GM12878 (cell line): Measurements from ENCODE around the gene FAR2. TPM values are rescaled to one million over a fixed set of nuclear protein-coding genes. Genes with fewer than 3 reads are reported as not detected.

Experiments
- ATAC-seq: fragments of 200-7000 bp; cut with Tn5 transposase; 3 replicates; pipeline ENCODE4 v1.9.1; 2020; ENCODE audit warnings: mild to moderate bottlenecking, moderate library complexity
- BruUV-seq: library from RNA; stranded (reverse); fragments of 400-500 nt; replicated peaks from 2 replicates; lab custom pipeline; 2021; lab: Mats Ljungman, UMichigan
- CTCF ChIA-PET: fragments of 300-600 bp; sonication (Branson Sonifier 250); formaldehyde crosslinking; extraction: SDS; loops from one replicate; lab custom pipeline; 2021; ENCODE audit warnings: inconsistent platforms; lab: Yijun Ruan, JAX
- POLR2A ChIA-PET: fragments of 350-600 bp; formaldehyde crosslinking; extraction: SDS; loops from one replicate; lab custom pipeline; 2021; ENCODE audit warnings: inconsistent platforms; lab: Charles Lee
- RAD21 ChIA-PET: fragments of 300-600 bp; sonication (Branson Sonifier 250); formaldehyde crosslinking; loops from one replicate; lab custom pipeline; 2023; ENCODE audit warnings: antibody characterized with exemption; ENCODE audit not compliant: unreplicated experiment; lab: Charles Lee
- SMC1A ChIA-PET: fragments of 300-600 bp; sonication (Branson Sonifier 250); formaldehyde crosslinking; loops from one replicate; lab custom pipeline; 2023; ENCODE audit not compliant: unreplicated experiment, uncharacterized antibody; lab: Charles Lee
- DNase-seq: peaks from one replicate; pipeline ENCODE4 v3.0.0-alpha.2; 2011; ENCODE audit warnings: low read depth, low spot score
- FAIRE-seq: peaks from 3 replicates; lab custom pipeline; 2011; peaks lifted over from hg19 to GRCh38; lab: Jason Lieb, UNC
- H2AFZ ChIP-seq: 2 replicates; pipeline ENCODE4 v1.6.0; 2011; ENCODE audit warnings: low read depth, low read length, control low read depth; ENCODE audit not compliant: control insufficient read depth
- H3K27ac ChIP-seq: 2 replicates; pipeline ENCODE4 v1.5.1; 2011; ENCODE audit warnings: control low read depth; ENCODE audit not compliant: control insufficient read depth, insufficient read depth
- H3K27me3 ChIP-seq, 2 experiments: replicated peaks in 1 of 2; 2 replicates each; pipeline versions ENCODE4 v1.6.0 to v1.6.1; 2011; ENCODE audit warnings: low read length in 1 of 2; ENCODE audit not compliant: control insufficient read depth in 2 of 2, insufficient read depth in 2 of 2
- H3K36me3 ChIP-seq, 2 experiments: 2 replicates each; pipeline ENCODE4 v1.5.1; 2011; ENCODE audit warnings: low read length in 1 of 2; ENCODE audit not compliant: control insufficient read depth in 2 of 2, insufficient read depth in 2 of 2
- H3K4me1 ChIP-seq: 2 replicates; pipeline ENCODE4 v1.6.1; 2011; ENCODE audit warnings: mild to moderate bottlenecking, low read length, moderate library complexity, mixed read lengths; ENCODE audit not compliant: control insufficient read depth, insufficient read depth
- H3K4me2 ChIP-seq: 2 replicates; pipeline ENCODE4 v1.6.0; 2011; ENCODE audit warnings: control low read depth; ENCODE audit not compliant: control insufficient read depth, insufficient read depth
- H3K4me3 ChIP-seq: fragments of 200-600 bp; sonication (generic); 2 replicates; pipeline ENCODE4 v1.5.1; 2016
- H3K79me2 ChIP-seq: 2 replicates; pipeline ENCODE4 v1.6.0; 2011; ENCODE audit warnings: low read length; ENCODE audit not compliant: control insufficient read depth, insufficient read depth
- H3K9ac ChIP-seq: 2 replicates; pipeline ENCODE4 v1.8.0; 2011; ENCODE audit warnings: low read length, control low read depth, mixed read lengths; ENCODE audit not compliant: control insufficient read depth, insufficient read depth
- H3K9me3 ChIP-seq: replicated peaks from 3 replicates; pipeline ENCODE4 v1.5.1; 2011; ENCODE audit warnings: mild to moderate bottlenecking, low read length; ENCODE audit not compliant: control insufficient read depth, insufficient read depth
- H4K20me1 ChIP-seq: 2 replicates; pipeline ENCODE4 v1.6.0; 2011; ENCODE audit not compliant: control insufficient read depth, insufficient read depth
- BCLAF1 ChIP-seq: fragments of 450-650 bp; IDR thresholded peaks from 2 replicates; pipeline ENCODE4 v1.6.1; 2017; ENCODE audit warnings: antibody characterized with exemption, mild to moderate bottlenecking, moderate library complexity
- BHLHE40 ChIP-seq, 2 experiments: fragments of 450-650 bp in 1 of 2; IDR thresholded peaks; 2 replicates each; pipeline ENCODE4 v1.6.1; 2011 to 2017; ENCODE audit warnings: low read depth in 2 of 2, borderline replicate concordance in 1 of 2, improper control_type of control experiment in 1 of 2, low read length in 1 of 2, mild to moderate bottlenecking in 1 of 2
- FOXM1 ChIP-seq: IDR thresholded peaks from 2 replicates; pipeline ENCODE4 v1.6.1; 2012; ENCODE audit warnings: low read depth, mild to moderate bottlenecking, inconsistent platforms, low read length, moderate library complexity
- HSF1 ChIP-seq: fragments of 150-350 bp; IDR thresholded peaks from 2 replicates; pipeline ENCODE4 v1.6.1; 2014; ENCODE audit warnings: mild to moderate bottlenecking, low read depth, low read length
- IRF3 ChIP-seq: fragments of 450-650 bp; IDR thresholded peaks from 2 replicates; pipeline ENCODE4 v1.6.1; 2014; ENCODE audit warnings: mild to moderate bottlenecking
- KDM1A ChIP-seq: fragments of 200-600 bp; sonication (generic); IDR thresholded peaks from 2 replicates; pipeline ENCODE4 v1.6.1; 2016; ENCODE audit warnings: borderline replicate concordance
- KLF5 ChIP-seq: fragments of 450-650 bp; IDR thresholded peaks from 2 replicates; pipeline ENCODE4 v1.6.1; 2014; ENCODE audit warnings: mild to moderate bottlenecking; ENCODE audit not compliant: partially characterized antibody
- MAX ChIP-seq: IDR thresholded peaks from 2 replicates; pipeline ENCODE4 v1.6.1; 2012; ENCODE audit warnings: low read depth, low read length, improper control_type of control experiment
- MEF2B ChIP-seq: fragments of 450-650 bp; IDR thresholded peaks from 2 replicates; pipeline ENCODE4 v1.6.1; 2018; ENCODE audit warnings: mild to moderate bottlenecking, moderate library complexity; ENCODE audit not compliant: partially characterized antibody, poor library complexity, severe bottlenecking
- NFYB ChIP-seq: IDR thresholded peaks from 2 replicates; pipeline ENCODE4 v1.6.1; 2011; ENCODE audit warnings: low read depth, mild to moderate bottlenecking, low read length, improper control_type of control experiment, moderate library complexity; ENCODE audit not compliant: insufficient read depth
- SREBF2 ChIP-seq: IDR thresholded peaks from 2 replicates; pipeline ENCODE4 v1.6.1; 2012; ENCODE audit warnings: mild to moderate bottlenecking, low read length
- YY1 ChIP-seq: IDR thresholded peaks from 2 replicates; pipeline ENCODE4 v1.6.1; 2011; ENCODE audit warnings: low read depth, mild to moderate bottlenecking, low read length
- ZNF687 ChIP-seq: fragments of 450-650 bp; IDR thresholded peaks from 2 replicates; pipeline ENCODE4 v1.6.1; 2017; ENCODE audit warnings: mild to moderate bottlenecking, moderate library complexity
- WGBS: methylation state at CpG from one replicate; pipeline ENCODE4 v1.1.6; 2016; ENCODE audit warnings: low lambda C conversion rate; ENCODE audit not compliant: insufficient replicate concordance, insufficient coverage; ENCODE audit errors: missing lambda C conversion rate; 5-methylcytosine and 5-hydroxymethylcytosine counted together
- in situ Hi-C: fragments of 300-500 bp; cut with MboI; formaldehyde crosslinking; loops from 9 replicates; pipeline ENCODE4 v1.14.3; 2018; ENCODE audit warnings: mixed read lengths
- intact Hi-C: fragments of 100-400 bp; cut with micrococcal nuclease; formaldehyde crosslinking; loops from one replicate; pipeline ENCODE4 v1.14.2; 2022; ENCODE audit not compliant: unreplicated experiment
- polyA plus RNA-seq, 11 experiments: library from polyadenylated mRNA; depleted of rRNA in 4 of 11; unstranded in 6 of 11; stranded (reverse) in 5 of 11; fragments of >200 nt; fragmentation: Nextera tagmentation in 4 of 11; fragmentation: Illumina TruSeq in 1 of 11; extraction: Ambion mirVana in 4 of 11; extraction: Trizol in 1 of 11; gene quantifications; 1 replicate in 1 of 11; 2 replicates in 10 of 11; pipeline versions ENCODE4 v1.2.1 to v1.2.3, GENCODE V29; 2011 to 2016; ENCODE audit warnings: inconsistent platforms in 2 of 11, missing spikeins in 2 of 11, low read depth in 1 of 11
- total RNA-seq, 4 experiments: library from RNA; depleted of rRNA in 3 of 4; stranded (reverse); fragments of >200 nt in 3 of 4; fragmentation: Illumina TruSeq in 1 of 4; extraction: Trizol in 1 of 4; gene quantifications; 2 replicates each; pipeline versions ENCODE4 v1.2.1 to v1.2.3, GENCODE V29; 2013 to 2021

Gene FAR2
- total and polyA plus RNA-seq, 10 of the 15 experiments (the other 5 are each of a cell fraction or from before 2014, with no cell fraction given), result 0.50 to 1.1 (median 0.65) TPM

GRCh38 chr12:29244159-29244765 lies 95.2 kb downstream of the FAR2 start:
- RAD21 ChIA-PET, result interaction anchor here (0.5 kb wide), 1 partner anchor 243 kb away, joined by 3 read pairs; no protein-coding TSS in a partner anchor
- CTCF ChIA-PET, result interaction anchor here (1.0 to 1.9 kb wide), 2 partner anchors 10 to 19 kb away, joined by 3 to 4 read pairs; no protein-coding TSS in a partner anchor
- no peak overlapping the region for H3K4me2 ChIP-seq
- H3K79me2 ChIP-seq, result no peaks in the 10 kb centered on the region
- no peak overlapping the region for H3K4me3 ChIP-seq
- POLR2A ChIA-PET, result interaction anchor here (1.0 kb wide), 1 partner anchor 156 kb away, joined by 3 read pairs; no protein-coding TSS in a partner anchor
- ATAC-seq (no peak), FAIRE-seq (no peak), DNase-seq (no peak)
- intact Hi-C loops (no loop called here), in situ Hi-C loops (no loop called here)
- SMC1A ChIA-PET, result interaction anchor here (0.9 to 1.7 kb wide), 6 partner anchors 8 to 140 kb away, joined by 3 to 4 read pairs (median 3); no protein-coding TSS in a partner anchor
- H3K9me3 ChIP-seq, result no peaks in the 10 kb centered on the region
- no peaks in the 10 kb centered on the region for H3K27me3 ChIP-seq
- BruUV-seq, result no TSS peak
- no peaks in the 10 kb centered on the region for H3K36me3 ChIP-seq
- no peaks in the 10 kb centered on the region for H4K20me1 ChIP-seq
- H3K4me1 ChIP-seq, result peaks cover 17% of the 10 kb centered on the region
- 37% methylated on average over 3 of the region's 3 CpGs for WGBS
- H2AFZ ChIP-seq, result no peak overlapping the region
- no peak overlapping the region for H3K9ac ChIP-seq
- no peak overlapping the region for H3K27ac ChIP-seq
- TF ChIP-seq BHLHE40 (IDR thresholded peaks at IDR 0.05; ENCODE audit: borderline replicate concordance in 1 of 2, low read depth in 2 of 2, low read length in 1 of 2), result no peak
- TF ChIP-seq BCLAF1, result no peak
- no peak for TF ChIP-seq MAX
- no peak for TF ChIP-seq YY1
- no peak for TF ChIP-seq HSF1
- no peak for TF ChIP-seq ZNF687
- TF ChIP-seq KDM1A, result no peak
- no peak for TF ChIP-seq IRF3
- no peak for TF ChIP-seq NFYB
- no peak for TF ChIP-seq SREBF2
- TF ChIP-seq FOXM1, result no peak
- TF ChIP-seq MEF2B, result no peak
- TF ChIP-seq KLF5, result no peak
